Activated B cell treated with CpG ODN at 0.5 μM for 24 hours (primary cell): ENCODE results near the gene TUBA1C. TPM values are rescaled to one million over a fixed set of nuclear protein-coding genes. Genes with fewer than 3 reads are reported as not detected.
"Not testable (repeated sequence)": the region's sequence is repeated elsewhere in the genome, so short reads cannot be mapped to it uniquely, and the experiment has no call there.

Source experiments
- ATAC-seq: fragments of 200-7000 bp; cut with Tn5 transposase; one replicate; pipeline ENCODE4 v1.10.0; 2021; ENCODE audit warnings: low read depth, mild to moderate bottlenecking, moderate library complexity
- CTCF ChIA-PET: fragments of 350-600 bp; sonication (Branson Sonifier 250); formaldehyde crosslinking; loops from one replicate; lab custom pipeline; 2021; ENCODE audit warnings: antibody characterized with exemption; lab: Charles Lee
- POLR2A ChIA-PET: fragments of 350-600 bp; sonication (Branson Sonifier 250); formaldehyde crosslinking; loops from one replicate; lab custom pipeline; 2021; ENCODE audit warnings: antibody characterized with exemption; lab: Charles Lee
- DNase-seq: peaks from one replicate; pipeline ENCODE4 v3.0.0; 2022
- H3K27ac Mint-ChIP-seq: one replicate; pipeline ENCODE4 v1.8.0; 2020; ENCODE audit warnings: mixed read lengths
- H3K27me3 Mint-ChIP-seq: one replicate; pipeline ENCODE4 v1.8.0; 2021; ENCODE audit warnings: mixed read lengths
- H3K36me3 Mint-ChIP-seq: one replicate; pipeline ENCODE4 v1.8.0; 2021; ENCODE audit warnings: low read depth, mixed read lengths
- H3K4me1 Mint-ChIP-seq: one replicate; pipeline ENCODE4 v1.8.0; 2021; ENCODE audit warnings: mixed read lengths
- H3K4me3 Mint-ChIP-seq: one replicate; pipeline ENCODE4 v1.8.0; 2020; ENCODE audit warnings: mild to moderate bottlenecking, mixed read lengths
- H3K9me3 Mint-ChIP-seq: one replicate; pipeline ENCODE4 v1.8.0; 2020; ENCODE audit warnings: mixed read lengths
- intact Hi-C: fragments of 100-400 bp; cut with micrococcal nuclease; formaldehyde crosslinking; loops from one replicate; pipeline ENCODE4 v1.15.1; 2024
- total RNA-seq: library from RNA; stranded (reverse); gene quantifications from 2 replicates; pipeline ENCODE4 v1.2.3, GENCODE V29; 2022
- TF ChIP-seq, protein P1 (sequence below): fragments of 200-600 bp; IDR thresholded peaks from one replicate; pipeline ENCODE4 v1.8.0; 2022; ENCODE audit warnings: antibody characterized with exemption, mild to moderate bottlenecking

TUBA1C gene
- total RNA-seq, 1 donor from 2014 or later: 142 TPM

DNA sequence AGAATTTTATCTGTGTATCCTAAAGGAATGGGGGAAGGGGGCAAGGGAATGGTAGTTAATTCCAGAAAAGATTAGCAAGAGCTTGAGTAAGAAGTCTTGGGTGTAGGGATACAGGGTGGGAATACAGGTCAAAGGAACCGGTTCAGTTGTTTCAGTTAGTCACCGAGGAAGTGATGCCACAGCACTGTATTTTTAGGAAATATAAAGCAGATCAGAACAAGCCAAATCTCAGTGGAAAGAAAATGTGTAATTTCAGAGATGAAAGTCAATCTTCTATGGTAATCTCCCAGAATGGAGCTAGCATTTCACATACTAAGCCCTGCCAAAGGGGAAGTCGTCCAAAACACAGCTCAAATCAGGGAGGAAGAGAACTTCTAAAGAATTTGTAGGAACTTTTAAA, 4.7 kb upstream of the TUBA1C start:
- Mint-ChIP-seq H3K27ac (no peak overlapping the region), H3K36me3 (no peaks in the 10 kb centered on the region)

GRCh38 chr12:49260571-49261363, 4.1 kb upstream of the TUBA1C start:
- Mint-ChIP-seq H3K36me3 (peaks cover 3% of the 10 kb centered on the region), H3K27ac (no peak overlapping the region), H3K9me3 (no peaks in the 10 kb centered on the region), H3K4me3 (no peak overlapping the region), H3K27me3 (no peaks in the 10 kb centered on the region), H3K4me1 (peaks cover 9% of the 10 kb centered on the region)
- ATAC-seq: no peak
- intact Hi-C loops: loop anchor here (10.0 kb wide), 1 partner anchor 564 kb away; the partner anchor contains the start of gene NCKAP5L
- TF ChIP-seq, protein P1, sequence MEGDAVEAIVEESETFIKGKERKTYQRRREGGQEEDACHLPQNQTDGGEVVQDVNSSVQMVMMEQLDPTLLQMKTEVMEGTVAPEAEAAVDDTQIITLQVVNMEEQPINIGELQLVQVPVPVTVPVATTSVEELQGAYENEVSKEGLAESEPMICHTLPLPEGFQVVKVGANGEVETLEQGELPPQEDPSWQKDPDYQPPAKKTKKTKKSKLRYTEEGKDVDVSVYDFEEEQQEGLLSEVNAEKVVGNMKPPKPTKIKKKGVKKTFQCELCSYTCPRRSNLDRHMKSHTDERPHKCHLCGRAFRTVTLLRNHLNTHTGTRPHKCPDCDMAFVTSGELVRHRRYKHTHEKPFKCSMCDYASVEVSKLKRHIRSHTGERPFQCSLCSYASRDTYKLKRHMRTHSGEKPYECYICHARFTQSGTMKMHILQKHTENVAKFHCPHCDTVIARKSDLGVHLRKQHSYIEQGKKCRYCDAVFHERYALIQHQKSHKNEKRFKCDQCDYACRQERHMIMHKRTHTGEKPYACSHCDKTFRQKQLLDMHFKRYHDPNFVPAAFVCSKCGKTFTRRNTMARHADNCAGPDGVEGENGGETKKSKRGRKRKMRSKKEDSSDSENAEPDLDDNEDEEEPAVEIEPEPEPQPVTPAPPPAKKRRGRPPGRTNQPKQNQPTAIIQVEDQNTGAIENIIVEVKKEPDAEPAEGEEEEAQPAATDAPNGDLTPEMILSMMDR: no peak
- ChIA-PET CTCF (interaction anchor here (0.7 kb wide), 1 partner anchor 62 kb away, joined by 3 read pairs; the partner anchor contains the start of gene TROAP), POLR2A (no interaction called here)
- no peak for DNase-seq

More for the DNA sequence above, 4.7 kb upstream of the TUBA1C start:
- TF ChIP-seq, protein P1: no peak
- DNase-seq (no peak), ATAC-seq (no peak)
- Mint-ChIP-seq H3K4me3 (no peak overlapping the region), H3K9me3 (no peaks in the 10 kb centered on the region), H3K27me3 (no peaks in the 10 kb centered on the region), H3K4me1 (peaks cover 7% of the 10 kb centered on the region)
- POLR2A ChIA-PET: no interaction called here
- intact Hi-C loops: loop anchor here (10.0 kb wide), 1 partner anchor 565 kb away; the partner anchor contains the start of gene NCKAP5L
- CTCF ChIA-PET: interaction anchor here (0.7 kb wide), 1 partner anchor 63 kb away, joined by 3 read pairs; the partner anchor contains the start of gene TROAP

GRCh38 chr12:49261721-49262120, 3.2 kb upstream of the TUBA1C start:
- Mint-ChIP-seq H3K36me3 (peaks cover 3% of the 10 kb centered on the region), H3K4me3 (no peak overlapping the region), H3K27ac (no peak overlapping the region), H3K27me3 (no peaks in the 10 kb centered on the region), H3K9me3 (no peaks in the 10 kb centered on the region), H3K4me1 (peaks cover 14% of the 10 kb centered on the region)
- intact Hi-C loops: loop anchor here (10.0 kb wide), 1 partner anchor 563 kb away; the partner anchor contains the start of gene NCKAP5L
- TF ChIP-seq, protein P1: no peak
- ATAC-seq: no peak
- no peak for DNase-seq
- CTCF ChIA-PET: no interaction called here
- POLR2A ChIA-PET: no interaction called here

DNA sequence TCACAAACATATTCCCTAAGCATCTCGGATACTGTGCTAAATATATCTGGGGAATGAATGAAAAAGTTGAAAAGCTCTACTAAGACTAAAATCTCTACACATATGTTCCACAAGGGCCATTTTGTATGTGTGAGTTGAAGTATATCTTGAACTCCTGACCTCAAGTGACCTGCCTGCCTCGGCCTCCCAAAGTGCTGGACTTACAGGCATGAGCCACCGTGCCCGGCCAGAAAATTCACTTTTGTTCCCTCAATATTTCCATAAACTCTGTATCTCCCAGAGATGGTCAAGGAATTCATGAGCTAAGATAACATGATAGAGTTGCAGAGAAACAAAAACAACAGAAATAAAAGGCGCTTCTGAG, 1.5 kb upstream of the TUBA1C start:
- Mint-ChIP-seq H3K27me3 (no peaks in the 10 kb centered on the region), H3K36me3 (peaks cover 9% of the 10 kb centered on the region), H3K4me3 (peak overlapping the region; percentile 84), H3K4me1 (peaks cover 17% of the 10 kb centered on the region), H3K27ac (no peak overlapping the region), H3K9me3 (no peaks in the 10 kb centered on the region)
- intact Hi-C loops: loop anchor here (10.0 kb wide), 1 partner anchor 561 kb away; the partner anchor contains the start of gene NCKAP5L
- no peak for ATAC-seq
- ChIA-PET POLR2A (interaction anchor here (0.9 to 4.5 kb wide), 6 partner anchors 75 to 848 kb away, joined by 3 to 46 read pairs (median 3); partner anchors contain the start of genes COX14, LMBR1L, RHEBL1 and TUBA1A), CTCF (no interaction called here)
- TF ChIP-seq, protein P1: no peak
- no peak for DNase-seq

DNA sequence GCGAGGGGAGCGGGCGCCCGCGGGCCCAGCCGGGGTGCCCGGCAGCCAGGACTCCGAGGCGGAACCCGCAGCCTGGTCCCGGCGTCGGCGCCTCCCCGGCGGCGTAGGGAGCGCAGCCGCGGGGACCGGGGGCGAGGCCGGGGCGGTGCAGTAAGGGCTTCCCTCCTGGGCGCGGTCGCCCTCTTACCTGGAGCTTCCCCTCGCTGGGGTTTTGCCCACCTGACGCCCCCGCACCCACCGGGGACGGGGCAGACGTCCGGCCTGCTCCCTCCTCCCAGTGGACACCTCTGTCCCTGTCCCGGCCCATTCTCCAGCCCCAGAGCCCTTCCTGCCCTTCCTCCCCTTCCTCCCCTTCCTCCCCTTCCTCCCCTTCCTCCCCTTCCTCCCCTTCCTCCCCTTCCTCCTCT, 413 bp upstream of the TUBA1C start:
- Mint-ChIP-seq H3K9me3 (no peaks in the 10 kb centered on the region), H3K27me3 (no peaks in the 10 kb centered on the region)
- POLR2A ChIA-PET: interaction anchor here (0.6 to 4.5 kb wide), 13 partner anchors 25 to 847 kb away, joined by 3 to 46 read pairs (median 3); partner anchors contain the start of genes COX14, DDN, KCNH3 and LMBR1L

DNA sequence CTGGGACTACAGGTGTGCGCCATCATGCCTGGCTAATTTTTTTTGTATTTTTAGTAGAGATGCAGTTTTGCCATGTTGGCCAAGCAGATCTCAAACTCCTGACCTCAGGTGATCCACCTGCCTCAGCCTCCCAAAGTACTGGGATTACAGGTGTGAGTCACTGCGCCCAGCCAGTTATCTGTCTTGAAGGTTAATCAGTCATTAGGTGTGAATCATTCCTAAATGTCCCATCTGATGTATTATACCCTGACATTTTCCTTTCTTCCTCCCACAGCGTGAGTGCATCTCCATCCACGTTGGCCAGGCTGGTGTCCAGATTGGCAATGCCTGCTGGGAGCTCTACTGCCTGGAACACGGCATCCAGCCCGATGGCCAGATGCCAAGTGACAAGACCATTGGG, 4.3 kb downstream of the TUBA1C start:
- CTCF ChIA-PET, POLR2A ChIA-PET, H3K27me3 Mint-ChIP-seq, DNase-seq, ATAC-seq, H3K4me3 Mint-ChIP-seq, H3K27ac Mint-ChIP-seq, H3K9me3 Mint-ChIP-seq: not testable (repeated sequence)
- H3K4me1 Mint-ChIP-seq: peaks cover 16% of the 10 kb centered on the region
- intact Hi-C loops: loop anchor here (10.0 kb wide), 1 partner anchor 556 kb away; the partner anchor contains the start of gene NCKAP5L
- H3K36me3 Mint-ChIP-seq: peaks cover 58% of the 10 kb centered on the region

More for the DNA sequence above, 413 bp upstream of the TUBA1C start:
- peaks cover 18% of the 10 kb centered on the region for H3K36me3 Mint-ChIP-seq
- peak overlapping the region; percentile 94 for H3K4me3 Mint-ChIP-seq
- peaks cover 20% of the 10 kb centered on the region for H3K4me1 Mint-ChIP-seq
- intact Hi-C loops: loop anchor here (1.0 to 10.0 kb wide), 4 partner anchors 76 to 560 kb away; partner anchors contain the start of genes NCKAP5L and TUBA1A
- peak overlapping the region; percentile 79 for H3K27ac Mint-ChIP-seq
- DNase-seq (peak; percentile 56), ATAC-seq (peak; percentile 42)
- CTCF ChIA-PET: interaction anchor here (0.6 kb wide), 1 partner anchor 29 kb away, joined by 3 read pairs; no protein-coding TSS in a partner anchor
- TF ChIP-seq, protein P1: no peak
